Raji (cell line): Measurements from ENCODE around the gene IPO4.

Experiments
- POLR2A ChIP-seq: IDR thresholded peaks from 2 replicates; pipeline ENCODE4 v1.6.1; 2011; ENCODE audit warnings: low read depth, low read length, control low read depth; ENCODE audit not compliant: insufficient read depth

The IPO4 gene

DNA sequence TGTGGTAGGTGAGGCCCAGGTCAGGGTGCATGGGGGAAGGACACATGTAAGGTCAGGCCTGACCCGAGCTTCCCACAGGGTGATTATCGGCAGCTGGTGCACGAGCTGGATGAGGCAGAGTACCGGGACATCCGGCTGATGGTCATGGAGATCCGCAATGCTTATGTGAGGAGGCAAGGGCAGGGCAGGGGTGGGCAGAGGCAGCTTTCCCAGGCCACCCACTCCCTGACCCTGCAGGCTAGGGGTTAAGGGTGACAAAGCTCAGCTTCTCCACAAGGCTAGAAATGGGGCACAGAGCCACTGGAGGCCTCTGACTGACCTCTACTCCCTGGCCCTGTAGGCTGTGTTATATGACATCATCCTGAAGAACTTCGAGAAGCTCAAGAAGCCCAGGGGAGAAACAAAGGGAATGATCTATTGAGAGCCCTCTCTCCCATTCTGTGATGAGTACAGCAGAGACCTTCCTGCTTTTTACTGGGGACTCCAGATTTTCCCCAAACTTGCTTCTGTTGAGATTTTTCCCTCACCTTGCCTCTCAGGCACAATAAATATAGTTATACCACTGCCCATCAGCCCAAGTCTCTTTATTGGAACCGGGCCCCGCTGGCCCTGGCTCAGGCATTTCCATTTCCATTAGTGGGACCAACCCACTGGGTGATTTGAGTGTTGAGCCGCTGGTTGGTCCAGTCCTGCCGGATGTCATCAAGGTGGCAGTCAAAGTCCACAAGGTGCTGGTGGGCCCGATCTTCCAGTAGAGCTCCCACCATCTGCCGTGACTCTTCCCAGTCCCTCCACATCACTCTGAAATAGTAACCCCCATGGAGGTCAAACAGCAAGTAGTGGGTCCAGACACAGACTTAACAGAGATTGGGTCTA lies 50.0 kb downstream of the IPO4 start:
- no peak; the same call in none of the 2 replicates for TF ChIP-seq POLR2A

DNA sequence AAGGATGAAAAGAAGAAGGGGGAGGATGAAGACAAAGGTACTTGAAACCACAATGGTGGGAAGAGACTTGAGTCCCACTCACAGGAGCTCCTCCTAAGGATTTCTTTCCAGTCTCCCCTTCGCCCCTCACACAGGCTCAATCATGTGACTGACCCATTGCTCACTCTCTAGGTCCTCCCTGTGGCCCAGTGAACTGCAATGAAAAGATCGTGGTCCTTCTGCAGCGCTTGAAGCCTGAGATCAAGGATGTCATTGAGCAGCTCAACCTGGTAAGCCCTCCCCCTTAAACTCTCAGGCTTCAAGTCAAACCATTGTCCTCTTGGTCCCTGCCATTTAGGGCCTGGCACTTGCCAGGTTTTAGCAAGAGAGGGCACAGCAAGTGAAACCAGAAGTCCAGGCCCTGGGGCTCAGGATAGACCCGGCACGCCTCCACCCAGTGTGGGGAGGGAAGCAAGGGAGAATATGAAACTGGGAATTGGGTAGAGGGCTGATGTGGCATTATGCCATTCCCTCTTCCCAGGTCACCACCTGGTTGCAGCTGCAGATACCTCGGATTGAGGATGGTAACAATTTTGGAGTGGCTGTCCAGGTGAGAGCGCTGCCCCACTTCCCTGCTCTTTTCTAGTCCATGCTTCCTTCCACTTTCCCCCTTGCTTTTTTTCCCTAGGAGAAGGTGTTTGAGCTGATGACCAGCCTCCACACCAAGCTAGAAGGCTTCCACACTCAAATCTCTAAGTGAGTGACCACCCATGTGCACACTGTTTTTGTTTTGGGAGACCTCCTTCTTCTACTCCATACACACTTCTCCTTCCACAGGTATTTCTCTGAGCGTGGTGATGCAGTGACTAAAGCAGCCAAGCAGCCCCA lies 50.9 kb downstream of the IPO4 start:
- peak; percentile 23; the same call in 1 of the 2 replicates for TF ChIP-seq POLR2A

DNA sequence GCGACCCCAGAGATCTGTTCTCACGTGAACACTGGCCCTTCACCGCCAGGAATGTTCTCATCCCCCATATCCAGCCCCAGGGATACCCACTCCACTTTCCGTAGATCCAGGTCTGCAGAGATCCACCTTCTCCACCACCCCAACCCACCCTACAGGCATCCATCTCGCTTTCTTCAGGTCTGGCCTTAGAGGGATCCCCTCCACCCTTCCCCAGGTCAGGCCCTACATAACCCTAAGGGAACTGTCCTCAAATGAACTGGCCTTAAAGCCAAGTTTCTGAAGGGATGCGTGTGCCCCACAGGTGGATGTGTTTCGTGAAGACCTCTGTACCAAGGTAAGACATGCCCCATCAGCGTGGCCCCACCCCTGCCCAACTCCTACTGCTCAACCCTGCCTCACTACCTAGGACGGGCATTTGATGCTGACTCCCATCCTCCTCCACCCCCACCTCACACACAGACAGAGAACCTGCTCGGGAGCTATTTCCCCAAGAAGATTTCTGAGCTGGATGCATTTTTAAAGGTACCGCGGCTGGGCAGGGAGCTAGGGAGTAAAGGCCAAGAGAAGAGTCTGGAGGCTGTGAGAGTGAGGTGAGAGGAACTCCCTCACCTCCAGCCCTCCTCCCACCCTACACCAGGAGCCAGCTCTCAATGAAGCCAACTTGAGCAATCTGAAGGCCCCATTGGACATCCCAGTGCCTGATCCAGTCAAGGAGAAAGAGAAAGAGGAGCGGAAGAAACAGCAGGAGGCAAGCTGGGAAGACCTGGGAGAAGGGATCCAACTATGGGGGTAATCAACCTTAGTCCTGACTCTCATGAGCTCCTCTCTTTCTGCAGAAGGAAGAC lies 51.7 kb downstream of the IPO4 start:
- TF ChIP-seq POLR2A: peak; percentile 13; the same call in 1 of the 2 replicates

DNA sequence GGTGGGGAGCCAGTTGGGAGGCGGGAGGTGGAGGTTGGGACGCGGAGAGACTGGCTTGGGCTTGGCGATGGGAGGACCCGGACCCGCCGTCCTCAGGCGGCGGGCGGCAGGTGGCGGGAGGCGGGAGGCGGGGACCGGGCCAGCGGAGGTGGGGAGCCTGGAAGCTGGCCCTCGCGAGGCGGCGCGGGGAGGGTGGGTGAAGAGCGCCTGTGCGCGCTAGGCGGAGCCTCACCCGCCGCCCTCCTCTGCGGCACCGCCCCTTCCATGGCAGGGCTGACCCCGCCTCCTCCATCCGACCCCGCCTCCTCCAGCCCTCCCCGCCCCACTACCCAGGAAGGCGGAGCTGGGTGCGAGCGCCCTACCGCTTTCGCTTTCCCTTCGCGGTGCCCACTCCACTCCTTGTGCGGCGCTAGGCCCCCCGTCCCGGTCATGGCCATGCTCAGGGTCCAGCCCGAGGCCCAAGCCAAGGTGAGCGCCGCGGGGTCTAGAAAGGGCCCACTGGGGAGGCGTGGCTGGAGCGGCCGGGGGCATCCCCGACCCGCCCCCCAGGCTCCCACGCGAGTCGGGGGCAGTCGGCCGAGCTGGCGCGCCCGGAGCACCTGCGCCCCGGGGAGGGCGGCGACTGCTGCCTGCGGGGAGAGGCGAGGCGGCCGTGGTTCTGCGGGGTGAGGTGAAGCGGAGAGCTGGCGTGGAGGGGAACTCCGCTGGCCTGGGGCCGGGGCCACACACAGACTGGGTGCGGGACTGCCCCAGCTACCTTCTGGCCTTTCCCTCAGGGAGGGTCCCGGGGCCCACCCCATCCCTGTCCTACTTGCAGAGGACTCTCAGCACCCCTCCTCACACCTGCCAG lies 52.6 kb downstream of the IPO4 start, which contains the start of gene PSME1:
Gene PSME1 (plus strand): TSS at position 361 of the 850 bp plus-strand sequence. CDS start 69 bp downstream, at position 430.
- peak; percentile 79 for TF ChIP-seq POLR2A

DNA sequence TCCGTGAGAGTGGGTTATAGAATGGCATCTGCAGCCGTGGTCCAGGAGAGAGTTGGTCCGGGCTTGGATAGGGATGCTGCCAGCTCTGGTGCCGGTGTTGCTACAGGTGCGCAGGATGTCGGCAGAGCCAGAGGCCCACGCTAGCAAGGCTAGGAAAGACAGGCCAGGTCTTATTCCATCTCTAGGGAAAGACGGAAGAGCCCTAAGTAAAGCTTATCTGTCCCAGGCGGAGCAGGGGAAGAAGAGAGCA lies 53.1 kb downstream of the IPO4 start:
- TF ChIP-seq POLR2A: no peak

DNA sequence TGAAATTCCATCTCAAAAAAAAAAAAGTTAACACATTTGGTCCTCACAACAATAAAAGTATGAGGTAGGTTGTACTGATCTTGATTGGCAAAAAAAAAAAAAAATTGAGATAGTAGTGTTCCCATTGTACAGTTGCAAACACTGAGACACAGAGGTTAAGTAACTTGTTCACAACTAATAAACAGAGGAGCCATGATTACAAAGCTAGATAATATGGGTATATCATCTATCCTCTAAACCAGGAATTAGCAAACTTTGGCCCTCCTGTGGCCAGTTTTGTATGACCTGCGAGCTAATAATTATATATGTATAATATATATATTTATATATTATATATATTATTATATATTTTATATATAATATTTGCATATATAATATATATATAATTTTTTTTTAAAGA lies 54.9 kb downstream of the IPO4 start:
- no peak for TF ChIP-seq POLR2A

DNA sequence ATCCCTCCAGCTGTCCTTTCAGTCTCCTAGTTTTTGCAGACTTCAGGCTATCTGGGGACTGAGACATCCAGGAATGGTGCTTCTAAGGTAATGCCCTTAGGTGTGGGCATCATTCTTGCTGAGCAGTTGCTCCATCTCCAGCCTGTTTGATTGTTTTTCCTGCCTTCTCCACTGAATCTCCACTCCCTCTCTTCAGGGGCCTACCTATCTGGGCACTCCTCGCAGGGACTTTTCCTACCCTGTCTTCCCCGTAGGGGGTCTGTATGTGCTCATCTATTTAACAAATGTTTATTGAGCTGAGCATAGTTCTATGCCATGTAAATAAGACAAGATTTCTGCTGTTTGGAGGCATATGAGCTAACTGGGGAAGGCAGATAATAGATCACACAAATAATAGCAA lies 55.6 kb downstream of the IPO4 start:
- no peak for TF ChIP-seq POLR2A

DNA sequence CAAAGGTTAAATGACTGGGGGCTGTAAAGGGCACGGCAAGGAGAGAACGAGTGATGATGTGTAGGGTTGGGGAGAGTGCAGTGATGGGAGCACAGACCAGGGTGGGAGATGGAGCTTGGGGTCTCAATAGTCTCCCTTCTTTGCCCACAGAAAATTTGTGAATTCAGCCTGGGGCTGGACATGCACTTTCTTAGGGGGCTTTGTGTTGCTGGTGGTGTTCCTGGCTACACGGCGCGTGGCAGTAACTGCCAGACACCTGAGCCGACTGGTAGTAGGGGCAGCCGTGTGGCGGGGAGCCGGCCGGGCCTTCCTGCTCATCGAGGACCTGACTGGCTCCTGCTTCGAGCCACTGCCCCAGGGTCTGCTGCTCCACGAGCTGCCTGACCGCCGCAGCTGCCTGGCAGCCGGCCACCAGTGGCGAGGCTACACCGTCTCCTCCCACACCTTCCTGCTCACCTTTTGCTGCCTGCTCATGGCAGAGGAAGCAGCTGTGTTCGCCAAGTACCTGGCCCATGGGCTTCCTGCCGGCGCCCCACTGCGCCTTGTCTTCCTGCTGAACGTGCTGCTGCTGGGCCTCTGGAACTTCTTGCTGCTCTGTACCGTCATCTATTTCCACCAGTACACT lies 56.4 kb downstream of the IPO4 start:
- no peak for TF ChIP-seq POLR2A

DNA sequence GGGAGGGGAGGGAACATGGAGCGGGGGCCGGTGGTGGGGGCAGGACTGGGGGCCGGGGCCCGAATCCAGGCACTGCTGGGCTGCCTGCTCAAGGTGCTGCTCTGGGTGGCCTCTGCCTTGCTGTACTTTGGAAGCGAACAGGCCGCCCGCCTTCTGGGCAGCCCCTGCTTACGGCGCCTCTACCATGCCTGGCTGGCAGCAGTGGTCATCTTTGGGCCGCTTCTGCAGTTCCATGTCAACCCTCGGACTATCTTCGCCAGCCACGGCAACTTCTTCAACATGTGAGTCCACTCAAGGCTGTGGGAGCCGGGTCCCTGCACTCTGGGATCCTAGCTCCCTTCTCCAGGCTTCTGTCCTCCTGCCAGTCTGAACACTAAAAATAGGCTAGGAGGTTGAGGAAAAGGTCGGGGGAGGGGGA lies 57.1 kb downstream of the IPO4 start:
- no peak for TF ChIP-seq POLR2A

DNA sequence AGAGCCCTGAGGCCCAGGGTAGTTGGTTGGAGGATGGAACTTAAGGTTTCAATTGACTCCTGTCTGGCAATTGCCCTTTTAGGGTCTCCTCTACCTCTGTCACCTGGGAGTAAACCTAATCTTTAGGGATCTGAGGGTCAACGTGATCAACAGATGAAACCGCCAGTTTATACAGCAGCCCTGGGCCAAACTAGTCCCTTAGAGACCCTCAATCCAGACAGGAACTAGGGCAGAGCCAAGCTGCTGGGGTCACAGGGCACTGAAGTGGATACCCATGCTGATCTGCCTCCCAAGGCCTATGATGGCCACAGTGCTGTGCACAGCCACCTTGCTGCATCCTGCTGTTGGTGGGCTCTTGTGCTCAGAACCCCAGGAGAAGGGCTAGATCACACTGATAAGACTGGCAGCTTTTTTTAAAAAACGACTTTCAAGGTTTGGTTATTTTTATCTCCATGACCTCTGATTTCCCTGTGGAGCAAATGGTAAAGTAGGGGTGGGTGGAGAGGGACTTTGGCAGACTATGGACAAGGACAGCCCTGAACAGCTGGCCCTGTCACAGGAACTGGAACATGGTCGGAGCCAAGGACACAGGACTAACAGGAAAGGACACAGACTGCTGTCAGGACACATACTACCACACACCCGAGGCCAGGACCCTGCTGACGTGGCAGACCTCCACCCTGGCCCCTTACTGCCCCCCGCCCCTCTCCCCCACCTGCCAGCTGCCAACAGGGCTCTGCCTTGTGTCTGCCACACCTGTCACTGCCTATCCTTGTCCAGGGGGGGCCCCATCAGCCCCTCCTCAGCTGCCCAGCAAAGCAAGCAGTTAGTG lies 57.7 kb downstream of the IPO4 start:
- no peak for TF ChIP-seq POLR2A

DNA sequence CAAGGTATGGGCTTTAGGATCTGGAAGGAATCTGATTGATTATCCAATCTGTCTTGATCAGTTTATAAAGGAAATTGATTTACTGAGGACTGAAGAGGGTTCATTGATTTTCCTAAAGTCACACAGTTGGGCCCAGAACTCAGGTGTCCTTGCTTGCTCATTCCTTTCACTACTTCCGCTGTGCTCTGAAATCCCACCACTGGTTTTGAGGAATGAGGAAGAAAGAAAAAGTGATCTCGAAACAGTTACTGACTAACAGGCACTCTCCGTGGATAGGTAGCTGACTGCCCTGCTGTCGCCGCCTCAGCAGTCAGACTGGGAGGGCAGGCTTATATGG lies 58.3 kb downstream of the IPO4 start, which contains the start of gene FITM1:
Gene FITM1 (plus strand): TSS at position 280 of the 337 bp plus-strand sequence. CDS start 905 bp downstream, outside the sequence.
- TF ChIP-seq POLR2A: no peak
